HG03575 (cell line): ENCODE data around the gene NOXO1.

ENCODE experiments used
- ATAC-seq: cut with Tn5 transposase; IDR thresholded peaks from one replicate; pipeline ENCODE4 v1.9.1; 2021; ENCODE audit not compliant: unreplicated experiment, insufficient number of reproducible peaks, low FRiP score; ENCODE audit errors: extremely low read depth

The NOXO1 gene

GRCh38 chr16:1981398-1981836 lies at the start of gene NOXO1:
TSS of gene NOXO1 (minus strand) at chr16:1981469. CDS start at chr16:1981179, 290 bp downstream.
- ATAC-seq = no peak

GRCh38 chr16:2030036-2030435 lies 48.8 kb upstream of the NOXO1 start:
- no peak for ATAC-seq

- ATAC-seq = no peak
Observed at GRCh38 chr16:2029350-2029749, 48.1 kb upstream of the NOXO1 start.

GRCh38 chr16:2028620-2029220 lies 47.5 kb upstream of the NOXO1 start:
- ATAC-seq = no peak

- ATAC-seq = no peak
Observed at GRCh38 chr16:2028146-2028545, 46.9 kb upstream of the NOXO1 start.

- ATAC-seq = no peak
Observed at GRCh38 chr16:2027024-2028010, 46.0 kb upstream of the NOXO1 start.

GRCh38 chr16:2026461-2027023 lies 45.3 kb upstream of the NOXO1 start, which contains the start of gene NHERF2:
TSS of gene NHERF2 (plus strand) at chr16:2026902. CDS start at chr16:2027006, 104 bp downstream.
- no peak for ATAC-seq

GRCh38 chr16:2025878-2026460 lies 44.7 kb upstream of the NOXO1 start:
- no peak for ATAC-seq

GRCh38 chr16:2025251-2025650 lies 44.0 kb upstream of the NOXO1 start:
- no peak for ATAC-seq

- ATAC-seq = no peak
Observed at GRCh38 chr16:2024032-2024420, 42.8 kb upstream of the NOXO1 start.

- ATAC-seq = no peak
Observed at GRCh38 chr16:2023092-2024031, 42.1 kb upstream of the NOXO1 start.

GRCh38 chr16:2022723-2023091 lies 41.4 kb upstream of the NOXO1 start:
- no peak for ATAC-seq

GRCh38 chr16:2019921-2020831 lies 38.9 kb upstream of the NOXO1 start:
- ATAC-seq = no peak

- ATAC-seq = no peak
Observed at GRCh38 chr16:2019518-2019920, 38.2 kb upstream of the NOXO1 start, which contains the start of gene NPW. TSS of gene NPW (plus strand) at chr16:2019785.

GRCh38 chr16:2016407-2016922 lies 35.2 kb upstream of the NOXO1 start:
- no peak for ATAC-seq

- ATAC-seq = no peak
Observed at GRCh38 chr16:2015947-2016208, 34.6 kb upstream of the NOXO1 start.

- ATAC-seq = no peak
Observed at GRCh38 chr16:2015117-2015946, 34.1 kb upstream of the NOXO1 start.
